LNCaP clone FGC (cell line): ENCODE measurements around the gene CTSA.

Source experiments
- DNase-seq: peaks from one replicate; pipeline ENCODE4 v3.0.0-alpha.2; 2011; ENCODE audit warnings: low read depth
- H3K4me3 ChIP-seq: 2 replicates; pipeline ENCODE4 v1.5.1; 2011; ENCODE audit warnings: mild to moderate bottlenecking, low read depth, low read length, control low read depth
- TF ChIP-seq, protein P1 (sequence below): IDR thresholded peaks from 2 replicates; pipeline ENCODE4 v1.5.1; 2012; ENCODE audit warnings: mild to moderate bottlenecking; ENCODE audit not compliant: control insufficient read depth, insufficient read depth; ENCODE audit errors: extremely low read depth

The CTSA gene

DNA sequence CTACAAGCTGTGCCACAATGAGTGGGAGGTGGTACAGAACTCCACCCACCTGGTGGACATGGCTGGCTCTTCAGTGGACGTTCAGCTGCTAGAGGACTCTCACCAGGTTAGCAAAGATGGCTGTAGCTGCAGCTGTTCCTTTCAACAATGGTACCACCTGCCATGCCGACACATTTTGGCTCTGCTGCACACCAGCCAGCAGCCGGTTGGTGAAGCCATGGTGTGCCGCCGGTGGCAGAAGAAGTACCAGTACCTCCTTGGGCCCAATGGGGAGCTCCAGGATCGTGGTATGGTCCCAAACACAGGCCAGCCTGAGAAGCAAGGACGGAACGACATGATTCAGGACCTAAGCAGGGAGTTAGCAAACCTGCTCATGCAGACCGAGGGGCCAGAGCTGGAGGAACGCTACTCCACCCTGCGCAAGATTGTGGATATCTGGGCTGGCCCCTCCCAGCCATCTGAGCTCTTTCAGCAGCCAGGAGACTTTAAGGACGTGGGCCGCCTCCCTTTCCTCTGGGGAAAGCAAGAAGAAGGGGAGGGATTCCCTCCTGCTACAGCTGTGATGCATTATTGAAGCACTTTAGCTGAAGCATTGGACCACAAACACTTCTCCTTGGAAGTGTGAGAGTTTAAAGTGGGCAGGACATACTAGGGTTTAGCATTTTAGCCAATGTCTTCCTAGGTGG lies 12.9 kb upstream of the CTSA start:
- TF ChIP-seq, protein P1, sequence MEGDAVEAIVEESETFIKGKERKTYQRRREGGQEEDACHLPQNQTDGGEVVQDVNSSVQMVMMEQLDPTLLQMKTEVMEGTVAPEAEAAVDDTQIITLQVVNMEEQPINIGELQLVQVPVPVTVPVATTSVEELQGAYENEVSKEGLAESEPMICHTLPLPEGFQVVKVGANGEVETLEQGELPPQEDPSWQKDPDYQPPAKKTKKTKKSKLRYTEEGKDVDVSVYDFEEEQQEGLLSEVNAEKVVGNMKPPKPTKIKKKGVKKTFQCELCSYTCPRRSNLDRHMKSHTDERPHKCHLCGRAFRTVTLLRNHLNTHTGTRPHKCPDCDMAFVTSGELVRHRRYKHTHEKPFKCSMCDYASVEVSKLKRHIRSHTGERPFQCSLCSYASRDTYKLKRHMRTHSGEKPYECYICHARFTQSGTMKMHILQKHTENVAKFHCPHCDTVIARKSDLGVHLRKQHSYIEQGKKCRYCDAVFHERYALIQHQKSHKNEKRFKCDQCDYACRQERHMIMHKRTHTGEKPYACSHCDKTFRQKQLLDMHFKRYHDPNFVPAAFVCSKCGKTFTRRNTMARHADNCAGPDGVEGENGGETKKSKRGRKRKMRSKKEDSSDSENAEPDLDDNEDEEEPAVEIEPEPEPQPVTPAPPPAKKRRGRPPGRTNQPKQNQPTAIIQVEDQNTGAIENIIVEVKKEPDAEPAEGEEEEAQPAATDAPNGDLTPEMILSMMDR = no peak
- DNase-seq = no peak
- no peak overlapping the region for H3K4me3 ChIP-seq

DNA sequence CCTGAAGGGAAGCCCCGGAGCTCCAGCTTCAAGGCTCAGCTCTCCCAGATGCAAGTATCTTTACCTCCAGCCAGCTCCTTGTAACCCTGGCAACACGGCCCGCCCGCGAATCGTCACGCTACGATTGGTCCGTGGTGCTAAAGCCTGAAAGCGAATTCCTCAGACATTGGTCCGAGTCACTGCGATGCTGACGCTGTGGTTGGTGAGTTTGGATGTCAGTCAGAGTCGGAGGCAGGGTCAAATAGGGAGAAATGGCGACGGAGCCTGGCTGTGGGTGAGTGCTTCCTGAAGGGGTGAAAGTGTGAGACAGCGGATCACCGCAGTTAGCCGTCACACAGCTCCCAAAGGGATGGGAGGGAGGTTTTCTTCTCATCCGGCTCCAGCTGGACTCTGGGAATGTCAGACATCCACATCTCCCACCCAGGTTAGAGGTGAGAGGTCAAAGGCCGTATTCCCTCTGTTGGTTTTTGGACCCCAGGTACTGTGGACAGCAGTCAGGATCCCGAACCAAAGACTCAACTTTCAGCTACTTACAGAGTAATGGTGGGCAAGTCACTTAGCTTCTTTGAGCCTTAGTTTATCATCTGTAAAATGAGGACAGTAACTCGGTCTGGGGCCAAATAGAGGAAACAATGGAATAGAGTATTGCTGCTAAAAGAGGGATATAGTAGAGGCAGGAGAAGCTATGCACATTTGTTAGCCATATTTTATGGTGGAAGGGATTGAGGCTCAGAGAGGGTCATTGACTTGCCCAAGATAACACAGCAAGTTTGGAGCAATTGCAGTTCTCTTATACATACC lies 9.9 kb upstream of the CTSA start, which contains the start of gene ZSWIM1:
Gene ZSWIM1 (plus strand): TSS at position 240 of the 801 bp plus-strand sequence. CDS start 1,366 bp downstream, outside the sequence.
- TF ChIP-seq, protein P1 = no peak
- DNase-seq = peak; percentile 97
- H3K4me3 ChIP-seq = peak within 1 kb of the TSS; percentile 79

DNA sequence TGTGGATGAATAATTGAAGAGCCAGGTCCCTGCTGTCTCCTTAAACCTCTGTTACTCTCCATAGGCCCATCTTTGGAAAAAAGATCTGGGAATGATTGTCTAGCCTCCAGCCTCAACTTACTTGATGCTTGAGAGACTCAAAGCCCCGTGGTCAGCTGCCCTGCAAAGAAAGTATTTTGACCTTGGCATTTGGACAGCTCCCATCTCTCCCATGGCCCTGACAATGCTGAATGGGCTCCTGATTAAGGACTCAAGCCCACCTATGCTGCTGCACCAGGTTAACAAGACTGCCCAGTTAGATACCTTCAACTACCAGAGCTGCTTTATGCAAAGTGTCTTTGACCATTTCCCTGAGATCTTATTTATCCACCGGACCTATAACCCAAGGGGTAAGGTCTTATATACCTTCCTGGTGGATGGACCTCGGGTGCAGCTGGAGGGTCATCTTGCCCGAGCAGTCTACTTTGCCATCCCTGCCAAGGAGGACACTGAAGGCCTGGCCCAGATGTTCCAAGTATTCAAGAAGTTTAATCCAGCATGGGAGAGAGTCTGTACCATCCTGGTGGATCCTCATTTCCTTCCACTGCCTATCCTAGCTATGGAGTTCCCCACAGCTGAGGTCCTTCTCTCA lies 8.6 kb upstream of the CTSA start:
- TF ChIP-seq, protein P1 = no peak
- no peak for DNase-seq
- no peak overlapping the region for H3K4me3 ChIP-seq

DNA sequence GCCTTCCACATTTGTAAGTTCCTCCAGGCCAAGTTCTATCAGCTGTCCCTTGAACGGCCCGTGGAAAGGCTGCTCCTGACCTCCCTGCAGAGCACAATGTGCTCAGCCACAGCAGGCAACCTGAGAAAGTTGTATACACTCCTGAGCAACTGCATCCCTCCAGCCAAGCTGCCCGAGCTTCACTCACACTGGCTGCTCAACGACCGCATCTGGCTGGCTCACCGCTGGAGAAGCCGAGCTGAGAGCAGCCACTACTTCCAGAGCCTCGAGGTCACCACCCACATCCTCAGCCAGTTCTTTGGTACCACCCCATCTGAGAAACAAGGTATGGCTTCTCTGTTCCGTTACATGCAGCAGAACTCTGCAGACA lies 8.1 kb upstream of the CTSA start:
- no peak overlapping the region for H3K4me3 ChIP-seq
- TF ChIP-seq, protein P1 = no peak
- DNase-seq = no peak

DNA sequence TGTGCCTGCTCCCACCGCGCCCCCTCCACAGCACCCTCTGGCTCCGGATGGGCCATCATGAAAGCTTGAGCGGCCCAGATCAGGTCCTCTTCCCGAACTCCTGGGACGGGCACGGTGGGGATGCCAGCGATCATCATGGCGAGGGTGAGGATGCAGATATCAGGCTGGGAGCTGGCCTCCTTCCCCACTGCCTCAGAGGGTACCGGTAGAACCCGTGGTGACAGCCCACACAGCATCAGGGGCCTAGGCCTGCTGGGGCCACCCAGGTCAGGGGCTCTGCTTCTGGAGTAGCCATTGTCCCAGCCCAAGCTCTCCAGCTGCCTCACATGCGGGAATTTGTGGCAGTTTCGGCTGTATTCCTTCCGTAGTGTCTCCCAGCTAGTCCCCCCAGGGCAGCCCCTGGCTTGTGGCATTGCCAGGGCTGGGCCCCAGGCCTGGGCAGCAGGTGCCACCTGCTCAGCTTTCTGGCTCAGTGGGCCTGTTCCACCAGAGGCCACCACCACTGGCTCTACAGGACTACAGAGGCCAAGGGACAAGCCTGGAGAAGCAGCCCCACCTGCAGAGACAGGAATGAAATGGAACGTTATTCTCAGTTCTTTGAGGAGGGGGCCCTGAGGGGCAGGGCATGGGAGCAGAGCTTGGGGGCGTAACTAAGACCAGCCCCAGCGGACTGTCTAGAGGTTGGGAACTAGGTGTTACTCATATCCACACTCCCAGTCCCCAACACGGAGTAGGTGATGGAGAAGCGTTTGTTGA lies 4.4 kb upstream of the CTSA start:
- no peak for DNase-seq
- TF ChIP-seq, protein P1 = no peak
- H3K4me3 ChIP-seq = no peak overlapping the region

DNA sequence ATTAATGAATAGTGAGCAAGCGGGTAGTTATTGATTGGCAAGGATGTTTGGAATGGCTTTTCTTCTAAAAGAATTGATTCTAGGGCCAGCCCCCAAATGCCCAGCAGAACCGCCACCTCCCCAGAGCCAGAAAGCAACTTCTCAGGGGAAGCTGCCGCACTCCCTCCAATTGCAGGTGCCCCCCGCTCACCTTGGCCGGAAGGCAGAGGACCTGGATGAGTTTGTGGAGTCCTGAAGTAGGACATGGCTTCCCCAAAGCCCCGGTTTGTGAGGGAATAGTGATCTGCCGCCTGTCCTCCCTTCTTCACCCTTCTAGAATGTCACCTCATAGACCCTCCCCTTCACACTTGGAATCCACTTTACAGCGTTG lies 3.8 kb upstream of the CTSA start, which contains the start of gene SPATA25:
Gene SPATA25 (minus strand): TSS at position 277 of the 370 bp plus-strand sequence. CDS start 32 bp downstream, at position 245.
- TF ChIP-seq, protein P1 = no peak

More for the DNA sequence above, 3.8 kb upstream of the CTSA start, which contains the start of gene SPATA25:
- no peak for DNase-seq
- no peak within 1 kb of the TSS for H3K4me3 ChIP-seq
